Endodermal cell (in vitro differentiated cells): ENCODE results near the gene FCAMR. TPM values are rescaled to one million over a fixed set of nuclear protein-coding genes. Genes with fewer than 3 reads are reported as not detected.

Experiments
- DNase-seq: peaks from one replicate; pipeline ENCODE4 v3.0.0-alpha.2; 2017
- H3K27ac ChIP-seq: 2 replicates; pipeline ENCODE4 v1.5.1; 2013; ENCODE audit warnings: mild to moderate bottlenecking, low read depth, low read length, moderate library complexity
- H3K27me3 ChIP-seq: 2 replicates; pipeline ENCODE4 v1.6.1; 2013; ENCODE audit warnings: mild to moderate bottlenecking, low read length, moderate library complexity; ENCODE audit not compliant: insufficient read depth, control insufficient read depth, poor library complexity, severe bottlenecking
- H3K36me3 ChIP-seq: 2 replicates; pipeline ENCODE4 v1.7.0; 2013; ENCODE audit warnings: mild to moderate bottlenecking, low read length, moderate library complexity; ENCODE audit not compliant: control insufficient read depth, insufficient read depth
- H3K4me1 ChIP-seq: one replicate; pipeline ENCODE4 v1.7.0; 2013; ENCODE audit warnings: low read length; ENCODE audit not compliant: control insufficient read depth, insufficient read depth
- H3K4me3 ChIP-seq: 2 replicates; pipeline ENCODE4 v1.5.1; 2013; ENCODE audit warnings: mild to moderate bottlenecking, low read length, moderate library complexity
- H3K9ac ChIP-seq: 2 replicates; pipeline ENCODE4 v1.6.1; 2013; ENCODE audit warnings: mild to moderate bottlenecking, low read length, moderate library complexity; ENCODE audit not compliant: poor library complexity, severe bottlenecking; ENCODE audit errors: extremely low read depth
- H3K9me3 ChIP-seq: 2 replicates; pipeline ENCODE4 v1.6.1; 2013; ENCODE audit warnings: mild to moderate bottlenecking, low read length, moderate library complexity; ENCODE audit not compliant: control insufficient read depth
- H3K27ac Mint-ChIP-seq: 2 replicates; pipeline ENCODE4 v1.8.0; 2020; ENCODE audit warnings: mixed read lengths
- H3K27me3 Mint-ChIP-seq: 2 replicates; pipeline ENCODE4 v1.8.0; 2021; ENCODE audit warnings: mild to moderate bottlenecking, mixed read lengths; ENCODE audit not compliant: insufficient read depth
- H3K36me3 Mint-ChIP-seq: 2 replicates; pipeline ENCODE4 v1.8.0; 2020; ENCODE audit warnings: low read depth, mixed read lengths
- H3K4me1 Mint-ChIP-seq: 2 replicates; pipeline ENCODE4 v1.8.0; 2020; ENCODE audit warnings: mixed read lengths
- H3K4me3 Mint-ChIP-seq: 2 replicates; pipeline ENCODE4 v1.8.0; 2020; ENCODE audit warnings: mild to moderate bottlenecking, moderate library complexity, mixed read lengths
- H3K9me3 Mint-ChIP-seq: 2 replicates; pipeline ENCODE4 v1.8.0; 2020; ENCODE audit warnings: mild to moderate bottlenecking, mixed read lengths
- WGBS, 2 experiments: methylation state at CpG; one replicate each; pipeline versions ENCODE4 v1.1.5 to v1.1.7; 2013; ENCODE audit warnings: missing lambda C conversion rate in 2 of 2, mixed read lengths in 1 of 2; ENCODE audit not compliant: insufficient coverage in 1 of 2, insufficient read length in 1 of 2; 5-methylcytosine and 5-hydroxymethylcytosine counted together
- total RNA-seq, 2 donors: library from RNA; stranded (reverse); fragmentation: NEBNext Ultra II Directional in 1 of 2; extraction: Animal tissue kit (Norgen Biotek cat#: 25700) in 1 of 2; gene quantifications; 2 replicates in 1 of 2; 3 replicates in 1 of 2; pipeline ENCODE4 v1.2.1, GENCODE V29; 2021
- TF ChIP-seq, protein P1 (sequence below): fragments of 200-600 bp; sonication (generic); conservative IDR thresholded peaks from 2 replicates; pipeline ENCODE4 v1.5.0; 2021; ENCODE audit warnings: antibody characterized with exemption, mild to moderate bottlenecking

FCAMR gene
- total RNA-seq, 2 donors from 2014 or later: not detected

DNA sequence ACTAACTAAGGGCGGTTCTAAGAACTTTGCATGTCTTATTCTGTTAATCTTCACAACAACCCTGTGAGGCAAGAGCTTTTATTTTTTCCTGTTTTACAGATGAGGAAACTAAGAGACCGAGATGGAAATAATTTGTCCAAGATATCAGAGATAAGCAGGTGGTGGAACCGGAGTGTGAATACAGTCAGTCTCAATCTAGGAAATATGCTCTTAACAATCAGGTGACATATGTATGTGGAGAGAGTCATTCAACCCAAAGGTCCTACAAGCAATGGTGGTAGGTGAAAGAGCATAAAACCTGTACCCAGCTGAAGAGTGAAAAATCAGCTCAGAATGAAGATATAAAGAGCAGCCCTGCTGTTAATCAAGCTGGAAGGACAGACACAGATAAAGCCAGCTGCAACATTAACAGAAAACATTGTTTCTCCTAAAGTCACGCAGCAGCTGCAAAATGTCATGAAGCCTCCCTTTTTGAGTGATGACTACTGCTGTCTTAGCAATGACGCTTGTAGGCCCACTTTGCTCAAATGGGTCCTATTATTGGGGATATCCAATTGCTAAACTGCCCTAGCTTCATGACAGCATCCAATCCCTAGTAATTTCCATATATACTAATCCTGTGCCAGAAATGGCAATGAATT, 30.5 kb upstream of the FCAMR start:
- no peak for DNase-seq
- 91 to 93% methylated on average over 4 to 5 of the region's 5 CpGs for WGBS, 2 experiments
- no peak overlapping the region for H3K4me3 ChIP-seq
- H3K27ac Mint-ChIP-seq: no peak overlapping the region
- H3K4me1 Mint-ChIP-seq: peaks cover 15% of the 10 kb centered on the region
- H3K27ac ChIP-seq: no peak overlapping the region
- H3K36me3 Mint-ChIP-seq: no peaks in the 10 kb centered on the region
- no peaks in the 10 kb centered on the region for H3K27me3 Mint-ChIP-seq
- H3K9me3 ChIP-seq: no peaks in the 10 kb centered on the region
- H3K9ac ChIP-seq: no peak overlapping the region
- TF ChIP-seq, protein P1, sequence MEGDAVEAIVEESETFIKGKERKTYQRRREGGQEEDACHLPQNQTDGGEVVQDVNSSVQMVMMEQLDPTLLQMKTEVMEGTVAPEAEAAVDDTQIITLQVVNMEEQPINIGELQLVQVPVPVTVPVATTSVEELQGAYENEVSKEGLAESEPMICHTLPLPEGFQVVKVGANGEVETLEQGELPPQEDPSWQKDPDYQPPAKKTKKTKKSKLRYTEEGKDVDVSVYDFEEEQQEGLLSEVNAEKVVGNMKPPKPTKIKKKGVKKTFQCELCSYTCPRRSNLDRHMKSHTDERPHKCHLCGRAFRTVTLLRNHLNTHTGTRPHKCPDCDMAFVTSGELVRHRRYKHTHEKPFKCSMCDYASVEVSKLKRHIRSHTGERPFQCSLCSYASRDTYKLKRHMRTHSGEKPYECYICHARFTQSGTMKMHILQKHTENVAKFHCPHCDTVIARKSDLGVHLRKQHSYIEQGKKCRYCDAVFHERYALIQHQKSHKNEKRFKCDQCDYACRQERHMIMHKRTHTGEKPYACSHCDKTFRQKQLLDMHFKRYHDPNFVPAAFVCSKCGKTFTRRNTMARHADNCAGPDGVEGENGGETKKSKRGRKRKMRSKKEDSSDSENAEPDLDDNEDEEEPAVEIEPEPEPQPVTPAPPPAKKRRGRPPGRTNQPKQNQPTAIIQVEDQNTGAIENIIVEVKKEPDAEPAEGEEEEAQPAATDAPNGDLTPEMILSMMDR: no peak
- H3K4me3 Mint-ChIP-seq: no peak overlapping the region
- H3K36me3 ChIP-seq: no peaks in the 10 kb centered on the region
- peaks cover 5% of the 10 kb centered on the region for H3K4me1 ChIP-seq
- no peaks in the 10 kb centered on the region for H3K9me3 Mint-ChIP-seq
- H3K27me3 ChIP-seq: no peaks in the 10 kb centered on the region

DNA sequence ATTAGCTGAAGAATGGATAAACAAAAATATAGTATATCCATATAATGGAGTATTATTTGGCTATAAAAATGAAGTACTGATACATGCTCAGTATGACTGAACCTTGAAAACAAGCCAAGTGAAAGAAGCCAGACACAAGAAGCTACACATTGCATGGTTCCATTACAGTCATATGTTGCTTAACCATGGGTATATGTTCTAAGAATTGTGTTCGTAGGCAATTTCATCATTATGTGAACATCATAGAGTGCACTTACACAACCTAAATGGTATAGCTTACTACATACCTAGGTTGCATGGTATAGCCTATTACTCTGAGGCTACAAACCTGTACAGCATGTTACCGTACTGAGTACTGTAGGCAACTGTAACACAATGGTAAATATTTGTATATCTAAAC, 28.6 kb upstream of the FCAMR start:
- Histone ChIP-seq H3K27ac (no peak overlapping the region), H3K4me3 (no peak overlapping the region), H3K9ac (no peak overlapping the region), H3K4me1 (peaks cover 5% of the 10 kb centered on the region), H3K36me3 (no peaks in the 10 kb centered on the region), H3K9me3 (no peaks in the 10 kb centered on the region), H3K27me3 (no peaks in the 10 kb centered on the region)
- DNase-seq: no peak
- TF ChIP-seq, protein P1: no peak
- Mint-ChIP-seq H3K4me1 (peaks cover 13% of the 10 kb centered on the region), H3K27ac (no peak overlapping the region), H3K4me3 (no peak overlapping the region), H3K27me3 (no peaks in the 10 kb centered on the region), H3K9me3 (no peaks in the 10 kb centered on the region), H3K36me3 (no peaks in the 10 kb centered on the region)
- WGBS, 2 experiments: 91% methylated on average over 2 of the region's 2 CpGs; no CpG with 5 or more reads in 1 of the 2 experiments

DNA sequence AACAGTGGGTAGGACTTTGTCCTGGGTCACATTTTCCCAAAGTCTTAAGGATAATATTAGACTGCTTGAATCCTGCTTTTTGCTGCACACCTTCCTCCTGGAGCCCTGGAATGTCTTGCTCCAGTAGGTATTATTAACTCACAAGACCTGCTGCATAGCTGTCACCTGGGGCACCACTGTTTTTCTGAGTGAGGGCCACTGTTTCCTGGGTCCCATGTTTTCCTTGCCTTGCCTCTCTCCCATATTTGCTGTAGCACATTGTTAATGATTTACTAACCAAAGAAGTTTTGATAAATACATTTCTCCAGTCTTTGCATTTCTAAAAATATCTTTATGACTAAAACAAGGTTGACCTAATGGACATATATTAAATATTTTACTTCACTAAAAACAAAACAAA, 22.5 kb upstream of the FCAMR start:
- Histone ChIP-seq H3K4me3 (no peak overlapping the region), H3K27me3 (no peaks in the 10 kb centered on the region), H3K27ac (no peak overlapping the region), H3K9me3 (no peaks in the 10 kb centered on the region), H3K36me3 (no peaks in the 10 kb centered on the region), H3K9ac (no peak overlapping the region), H3K4me1 (no peaks in the 10 kb centered on the region)
- no peaks in the 10 kb centered on the region for H3K9me3 Mint-ChIP-seq
- no peaks in the 10 kb centered on the region for H3K27me3 Mint-ChIP-seq
- no peaks in the 10 kb centered on the region for H3K36me3 Mint-ChIP-seq
- no peak overlapping the region for H3K27ac Mint-ChIP-seq
- TF ChIP-seq, protein P1: no peak
- DNase-seq: no peak
- H3K4me3 Mint-ChIP-seq: no peak overlapping the region
- no peaks in the 10 kb centered on the region for H3K4me1 Mint-ChIP-seq
